Parathyroid adenoma (tissue), 2 donors: ENCODE measurements around the gene KDSR.

ENCODE experiments used
- H2AFZ ChIP-seq: fragments of 300-600 bp; sonication (generic); one replicate; pipeline ENCODE4 v1.7.0; 2017; ENCODE audit warnings: antibody characterized with exemption, mild to moderate bottlenecking
- H3K27ac ChIP-seq: fragments of 300-600 bp; sonication (generic); one replicate; pipeline ENCODE4 v1.7.0; 2017
- H3K27me3 ChIP-seq: fragments of 300-600 bp; sonication (generic); one replicate; pipeline ENCODE4 v1.7.0; 2017; ENCODE audit warnings: low read length; ENCODE audit not compliant: control insufficient read depth, insufficient read depth
- H3K36me3 ChIP-seq: fragments of 300-600 bp; sonication (generic); one replicate; pipeline ENCODE4 v1.7.0; 2017; ENCODE audit warnings: low read length; ENCODE audit not compliant: control insufficient read depth, insufficient read depth
- H3K4me1 ChIP-seq: fragments of 300-600 bp; sonication (generic); one replicate; pipeline ENCODE4 v1.7.0; 2017; ENCODE audit warnings: control low read depth
- H3K4me2 ChIP-seq: fragments of 300-600 bp; sonication (generic); one replicate; pipeline ENCODE4 v1.7.0; 2017; ENCODE audit warnings: low read length
- H3K4me3 ChIP-seq: fragments of 300-600 bp; sonication (generic); one replicate; pipeline ENCODE4 v1.7.0; 2017; ENCODE audit warnings: low read depth, low read length
- H3K79me2 ChIP-seq: fragments of 300-600 bp; sonication (generic); one replicate; pipeline ENCODE4 v1.7.0; 2017; ENCODE audit warnings: control low read depth
- H3K9ac ChIP-seq: fragments of 300-600 bp; sonication (generic); one replicate; pipeline ENCODE4 v1.7.0; 2017; ENCODE audit warnings: mild to moderate bottlenecking
- H3K9me3 ChIP-seq: fragments of 300-600 bp; sonication (generic); one replicate; pipeline ENCODE4 v1.7.0; 2017; ENCODE audit warnings: low read length; ENCODE audit not compliant: control insufficient read depth
- TF ChIP-seq, protein P1 (sequence below): fragments of 300-600 bp; sonication (generic); IDR thresholded peaks from one replicate; pipeline ENCODE4 v1.7.0; 2017; ENCODE audit warnings: antibody characterized with exemption, mild to moderate bottlenecking
- donor health status: primary hyperparathyroidism.

KDSR gene

DNA sequence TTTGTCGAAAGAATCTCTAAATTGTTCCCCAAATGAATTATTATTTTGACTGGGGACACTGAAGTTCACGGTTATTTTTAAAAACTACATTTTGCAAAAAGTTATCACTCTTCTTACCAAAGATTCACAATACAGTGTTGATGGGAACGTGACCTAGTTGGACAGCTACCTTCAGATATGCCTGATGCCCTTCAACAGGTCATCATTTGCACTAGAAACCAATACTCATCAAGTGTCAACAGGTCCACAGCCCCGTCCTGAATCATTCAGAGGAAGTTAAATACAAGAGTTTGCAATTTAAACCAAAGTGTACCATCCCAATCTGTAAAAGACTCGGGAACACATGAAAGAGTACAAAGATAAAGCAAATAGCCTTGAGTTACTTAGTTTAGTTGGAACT, 75.7 kb downstream of the KDSR start:
- H3K4me2 ChIP-seq = no peak overlapping the region
- H3K4me1 ChIP-seq = peaks cover 4% of the 10 kb centered on the region
- H3K36me3 ChIP-seq = no peaks in the 10 kb centered on the region
- no peaks in the 10 kb centered on the region for H3K27me3 ChIP-seq
- peaks cover 8% of the 10 kb centered on the region for H3K79me2 ChIP-seq
- no peaks in the 10 kb centered on the region for H3K9me3 ChIP-seq
- no peak overlapping the region for H3K27ac ChIP-seq
- no peak overlapping the region for H3K9ac ChIP-seq
- TF ChIP-seq, protein P1, sequence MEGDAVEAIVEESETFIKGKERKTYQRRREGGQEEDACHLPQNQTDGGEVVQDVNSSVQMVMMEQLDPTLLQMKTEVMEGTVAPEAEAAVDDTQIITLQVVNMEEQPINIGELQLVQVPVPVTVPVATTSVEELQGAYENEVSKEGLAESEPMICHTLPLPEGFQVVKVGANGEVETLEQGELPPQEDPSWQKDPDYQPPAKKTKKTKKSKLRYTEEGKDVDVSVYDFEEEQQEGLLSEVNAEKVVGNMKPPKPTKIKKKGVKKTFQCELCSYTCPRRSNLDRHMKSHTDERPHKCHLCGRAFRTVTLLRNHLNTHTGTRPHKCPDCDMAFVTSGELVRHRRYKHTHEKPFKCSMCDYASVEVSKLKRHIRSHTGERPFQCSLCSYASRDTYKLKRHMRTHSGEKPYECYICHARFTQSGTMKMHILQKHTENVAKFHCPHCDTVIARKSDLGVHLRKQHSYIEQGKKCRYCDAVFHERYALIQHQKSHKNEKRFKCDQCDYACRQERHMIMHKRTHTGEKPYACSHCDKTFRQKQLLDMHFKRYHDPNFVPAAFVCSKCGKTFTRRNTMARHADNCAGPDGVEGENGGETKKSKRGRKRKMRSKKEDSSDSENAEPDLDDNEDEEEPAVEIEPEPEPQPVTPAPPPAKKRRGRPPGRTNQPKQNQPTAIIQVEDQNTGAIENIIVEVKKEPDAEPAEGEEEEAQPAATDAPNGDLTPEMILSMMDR = no peak
- no peak overlapping the region for H2AFZ ChIP-seq
- no peak overlapping the region for H3K4me3 ChIP-seq

DNA sequence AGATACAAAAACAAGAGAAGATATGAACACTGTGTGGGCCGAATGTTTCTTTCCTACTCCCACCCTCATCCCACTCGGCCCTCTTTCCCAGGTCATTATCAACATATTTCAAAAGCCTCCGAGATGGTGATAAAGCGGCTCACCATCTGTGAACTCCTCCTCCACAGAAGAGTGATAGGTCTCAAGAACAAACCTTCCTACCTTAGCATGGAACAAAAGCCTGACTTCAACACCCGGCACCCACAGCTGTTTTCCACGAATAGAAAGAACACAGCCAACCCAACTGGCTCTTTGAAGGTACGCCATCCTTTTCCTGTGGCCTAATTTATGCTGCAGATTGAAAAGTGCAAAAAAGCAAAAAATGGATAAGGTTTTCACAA, 76.2 kb downstream of the KDSR start:
- TF ChIP-seq, protein P1 = no peak
- Histone ChIP-seq H3K9me3 (no peaks in the 10 kb centered on the region), H3K79me2 (peaks cover 7% of the 10 kb centered on the region), H3K36me3 (no peaks in the 10 kb centered on the region), H3K27ac (no peak overlapping the region), H3K4me2 (no peak overlapping the region), H3K27me3 (no peaks in the 10 kb centered on the region), H3K9ac (no peak overlapping the region), H2AFZ (no peak overlapping the region), H3K4me3 (no peak overlapping the region), H3K4me1 (peaks cover 4% of the 10 kb centered on the region)

DNA sequence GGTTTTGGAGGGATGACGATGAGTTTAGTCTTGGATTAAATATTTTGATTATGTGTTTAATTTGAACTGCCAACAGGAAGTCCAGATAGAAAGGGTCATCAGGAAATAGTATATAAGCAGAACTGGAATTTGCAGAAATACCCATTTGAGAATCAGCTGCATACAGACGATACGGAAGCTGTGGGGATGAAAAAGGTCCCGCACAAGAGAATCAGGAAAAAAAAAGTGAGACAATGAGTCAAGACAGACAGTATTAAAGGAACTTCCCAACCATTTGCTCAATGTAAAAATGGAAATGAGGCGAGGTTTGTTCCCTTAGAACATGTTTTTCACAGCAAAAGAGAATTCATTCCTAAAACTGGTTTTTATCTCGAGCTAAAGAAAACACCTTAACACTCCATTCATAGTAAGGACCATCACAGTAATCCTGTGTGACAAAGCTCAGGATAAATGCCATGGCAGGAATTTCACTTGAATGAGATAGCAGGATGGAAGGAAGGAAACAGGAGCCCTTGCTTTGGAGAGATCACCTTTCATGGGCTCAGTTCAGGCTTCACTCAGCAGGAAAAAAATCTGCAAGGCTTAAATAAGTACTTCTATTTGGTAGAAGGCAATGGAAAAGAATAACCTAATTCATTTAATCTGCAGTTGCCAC, 76.7 kb downstream of the KDSR start:
- Histone ChIP-seq H3K27me3 (no peaks in the 10 kb centered on the region), H3K9ac (no peak overlapping the region), H2AFZ (no peak overlapping the region), H3K79me2 (peaks cover 5% of the 10 kb centered on the region), H3K9me3 (no peaks in the 10 kb centered on the region), H3K27ac (no peak overlapping the region), H3K36me3 (no peaks in the 10 kb centered on the region), H3K4me2 (no peak overlapping the region), H3K4me1 (peaks cover 4% of the 10 kb centered on the region), H3K4me3 (no peak overlapping the region)
- TF ChIP-seq, protein P1 = no peak

DNA sequence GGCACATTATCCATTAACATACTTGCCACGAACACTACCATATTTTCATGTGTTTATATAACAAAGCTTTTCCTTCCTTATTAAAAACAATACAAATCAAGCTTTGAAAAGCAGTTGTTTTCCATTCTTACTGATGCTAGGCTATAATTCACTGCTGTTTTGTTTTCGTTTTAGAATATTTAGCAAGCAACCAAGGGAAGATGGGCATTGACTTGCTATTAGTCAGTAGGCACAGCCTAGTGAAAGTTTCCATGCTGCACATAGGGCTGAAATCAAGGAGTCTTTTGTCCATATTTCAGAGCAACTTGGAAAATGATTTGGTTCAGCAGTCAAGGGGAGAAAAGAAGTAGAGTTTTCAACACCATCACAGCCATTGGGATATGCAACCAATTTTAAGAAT, 78.7 kb downstream of the KDSR start:
- H3K27ac ChIP-seq = no peak overlapping the region
- H3K79me2 ChIP-seq = peaks cover 8% of the 10 kb centered on the region
- TF ChIP-seq, protein P1 = no peak
- peaks cover 4% of the 10 kb centered on the region for H3K4me1 ChIP-seq
- no peaks in the 10 kb centered on the region for H3K36me3 ChIP-seq
- no peaks in the 10 kb centered on the region for H3K27me3 ChIP-seq
- no peak overlapping the region for H3K9ac ChIP-seq
- no peak overlapping the region for H3K4me2 ChIP-seq
- H3K4me3 ChIP-seq = no peak overlapping the region
- H2AFZ ChIP-seq = no peak overlapping the region
- no peaks in the 10 kb centered on the region for H3K9me3 ChIP-seq

DNA sequence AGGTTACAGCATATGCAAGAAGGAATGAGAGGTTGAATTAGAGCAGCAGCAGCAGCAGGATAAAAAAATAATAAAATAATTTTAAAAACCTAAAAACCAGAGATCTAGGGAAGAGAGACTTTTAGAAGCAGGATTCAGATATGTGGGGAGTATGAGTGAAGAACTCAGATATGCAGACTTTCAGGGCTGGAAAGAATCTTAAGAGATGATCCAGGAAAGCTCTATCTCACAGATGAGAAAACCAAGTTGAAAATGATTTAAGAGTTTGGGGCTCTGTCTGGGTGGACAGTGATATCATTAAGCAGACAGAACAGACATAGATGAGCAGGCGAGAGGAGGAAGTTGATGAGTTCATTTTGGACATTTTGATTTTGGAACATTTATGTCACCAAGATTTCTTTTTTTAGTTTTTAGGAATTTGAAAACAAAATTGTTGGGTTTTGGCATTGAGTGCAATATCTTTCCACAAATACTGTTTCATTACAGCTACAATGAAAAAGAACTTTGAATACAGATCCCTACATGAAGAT, 79.2 kb downstream of the KDSR start:
- no peak overlapping the region for H3K9ac ChIP-seq
- H3K27ac ChIP-seq = no peak overlapping the region
- no peaks in the 10 kb centered on the region for H3K4me1 ChIP-seq
- no peaks in the 10 kb centered on the region for H3K27me3 ChIP-seq
- H3K4me2 ChIP-seq = no peak overlapping the region
- TF ChIP-seq, protein P1 = no peak
- H2AFZ ChIP-seq = no peak overlapping the region
- no peak overlapping the region for H3K4me3 ChIP-seq
- no peaks in the 10 kb centered on the region for H3K36me3 ChIP-seq
- peaks cover 8% of the 10 kb centered on the region for H3K79me2 ChIP-seq
- H3K9me3 ChIP-seq = no peaks in the 10 kb centered on the region
